Stomach (tissue), 4 donors: Measurements from ENCODE around the gene MBNL3.

Source experiments
- CTCF ChIP-seq, 7 experiments: fragments of 450-650 bp in 4 of 7; fragments of 200-600 bp in 3 of 7; sonication (generic) in 3 of 7; IDR thresholded peaks; one replicate each; pipeline ENCODE4 v1.5.1; 2016 to 2019; ENCODE audit warnings: antibody characterized with exemption in 7 of 7, control low read depth in 2 of 7, mild to moderate bottlenecking in 1 of 7
- POLR2A ChIP-seq, 4 donors: fragments of 450-650 bp; IDR thresholded peaks; one replicate each; pipeline ENCODE4 v1.6.1; 2016; ENCODE audit warnings: antibody characterized with exemption in 4 of 4, control low read depth in 2 of 4, mild to moderate bottlenecking in 1 of 4, moderate library complexity in 1 of 4
- POLR2AphosphoS5 ChIP-seq, 3 donors: sonication (generic); formaldehyde crosslinking; IDR thresholded peaks; one replicate each; pipeline ENCODE4 v1.6.1; 2016; ENCODE audit warnings: antibody characterized with exemption in 3 of 3

GRCh38 chrX:132406106-132406505, 82.7 kb downstream of the MBNL3 start:
- no peak for TF ChIP-seq CTCF (IDR thresholded peaks at IDR 0.05)
- no peak for TF ChIP-seq POLR2A (IDR thresholded peaks at IDR 0.05)
- no peak for TF ChIP-seq POLR2AphosphoS5 (IDR thresholded peaks at IDR 0.05)
